IPS DF 4.7 (cell line): ENCODE data around the gene FA2H.
"Not testable (repeated sequence)": the region's sequence is repeated elsewhere in the genome, so short reads cannot be mapped to it uniquely, and the experiment has no call there.

Experiments used
- DNase-seq: peaks from one replicate; pipeline ENCODE4 v3.0.0-alpha.2; 2013; ENCODE audit warnings: low spot score; ENCODE audit errors: extremely low read depth

FA2H gene

GRCh38 chr16:74691093-74691855, 83.3 kb downstream of the FA2H start:
- no peak for DNase-seq

GRCh38 chr16:74682556-74682955, 92.1 kb downstream of the FA2H start:
- no peak for DNase-seq

- no peak for DNase-seq
These were observed 93.9 kb downstream of the FA2H start for GRCh38 chr16:74680681-74681080.

- no peak for DNase-seq
These were observed 94.6 kb downstream of the FA2H start for GRCh38 chr16:74679983-74680382.

GRCh38 chr16:74677868-74678267, 96.8 kb downstream of the FA2H start:
- no peak for DNase-seq

GRCh38 chr16:74673876-74674275, 100.7 kb downstream of the FA2H start:
- DNase-seq, result no peak

- DNase-seq, result not testable (repeated sequence)
These were observed 105.7 kb downstream of the FA2H start for GRCh38 chr16:74668877-74669276.

GRCh38 chr16:74667255-74667700, 107.3 kb downstream of the FA2H start:
- no peak for DNase-seq

- peak; percentile 96 for DNase-seq
These were observed 108.0 kb downstream of the FA2H start, which contains the start of gene RFWD3 for GRCh38 chr16:74666425-74667254. RFWD3 (minus strand) TSS chr16:74666877; CDS start chr16:74661449, 5,428 bp downstream.

GRCh38 chr16:74666010-74666421, 108.6 kb downstream of the FA2H start:
- no peak for DNase-seq
